ENCODE data around the gene OCEL1.
A peak's percentile ranks its signal among the peaks of the same experiment; 100 is the strongest.
"Not testable (repeated sequence)": the region's sequence is repeated elsewhere in the genome, so short reads cannot be mapped to it uniquely, and the experiment has no call there.

Gene OCEL1

DNA sequence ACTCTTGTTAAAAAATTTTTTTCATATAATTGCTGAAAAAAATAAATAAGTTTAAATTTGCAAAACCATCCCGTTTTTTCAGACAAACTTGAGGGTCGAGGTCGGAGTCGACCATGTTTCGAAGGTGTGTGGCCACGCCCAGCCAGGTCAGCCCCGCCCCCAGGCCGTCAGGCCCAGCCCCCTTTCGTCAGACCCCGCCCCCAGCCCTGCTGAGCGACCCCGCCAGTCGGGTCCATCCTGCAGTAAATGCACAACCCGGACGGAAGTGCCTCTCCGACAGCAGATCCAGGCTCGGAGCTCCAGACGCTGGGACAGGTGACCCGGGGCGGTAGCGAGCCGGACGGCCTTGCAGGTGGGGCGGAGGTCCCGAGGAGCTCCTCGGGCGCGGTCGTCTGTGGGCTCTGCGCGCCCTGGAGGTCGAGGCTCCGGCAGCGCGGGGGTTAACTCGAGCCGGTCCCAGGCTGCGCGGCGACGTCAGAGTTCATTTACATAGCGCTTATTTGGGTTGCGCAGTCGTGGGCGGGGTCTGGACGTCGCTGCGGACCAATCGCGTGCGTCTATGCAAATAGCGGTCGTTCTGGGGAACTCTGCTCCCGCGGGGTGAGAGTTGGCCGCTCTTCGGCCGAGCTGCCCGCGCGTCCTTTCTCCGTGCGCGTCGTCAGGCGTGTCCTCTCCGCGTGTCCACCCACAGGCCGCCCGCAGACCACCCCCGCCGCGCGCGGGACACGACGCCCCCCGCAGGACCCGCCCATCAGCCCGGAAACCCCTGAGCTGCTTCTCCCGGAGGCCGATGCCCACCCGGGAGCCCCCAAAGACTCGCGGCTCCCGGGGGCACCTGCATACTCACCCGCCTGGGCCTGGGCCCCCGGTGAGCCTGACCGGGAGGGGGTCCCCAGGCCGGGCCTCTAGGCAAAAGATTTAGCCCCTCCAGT lies at the start of gene OCEL1:
Gene OCEL1 (plus strand): TSS at position 225 of the 932 bp plus-strand sequence. CDS start 22 bp downstream, at position 247.
- H3K36me3 ChIP-seq (ENCODE audit: control insufficient read depth in 2 of 2, insufficient read depth in 2 of 2, low read length in 2 of 2) = peaks cover 4 to 9% of the 10 kb centered on the region in 2 donors
- H3K27me3 ChIP-seq (ENCODE audit: control insufficient read depth in 1 of 2, insufficient read depth in 2 of 2, low read length in 2 of 2) = no peaks in the 10 kb centered on the region
- peak within 1 kb of the TSS; percentile 86 to 87 for H3K4me3 ChIP-seq (ENCODE audit: low read length in 2 of 2)
- peak within 1 kb of the TSS; percentile 69 for H3K27ac ChIP-seq (ENCODE audit: low read length)
- no peaks in the 10 kb centered on the region for H3K9me3 ChIP-seq (ENCODE audit: control insufficient read depth in 2 of 2, low read length in 2 of 2)
- peaks cover 15% of the 10 kb centered on the region for H3K4me1 ChIP-seq (ENCODE audit: control insufficient read depth, insufficient read depth, low read length)
- H3K9ac ChIP-seq (ENCODE audit: low read length in 2 of 2) = peak within 1 kb of the TSS; percentile 60 to 75

DNA sequence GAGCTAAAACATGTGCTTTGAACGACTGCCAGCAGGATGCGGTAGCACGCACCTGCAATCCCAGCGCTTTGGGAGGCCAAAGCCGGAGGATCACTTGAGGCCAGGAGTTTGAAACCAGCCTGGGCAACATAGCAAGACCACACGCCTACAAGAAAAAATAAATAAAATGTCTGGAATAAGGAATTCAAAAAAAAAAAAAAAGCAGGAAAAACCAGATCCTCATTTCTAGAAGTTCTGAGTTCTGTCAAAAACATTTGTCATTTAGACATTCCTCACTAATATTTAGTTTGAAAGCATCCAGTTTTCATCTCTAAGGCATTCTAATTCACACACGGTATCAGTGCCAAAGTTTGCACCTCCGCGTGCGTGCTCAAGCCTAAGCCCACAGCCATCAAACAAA lies 47.7 kb upstream of the OCEL1 start:
- Histone ChIP-seq H3K9me3 (ENCODE audit: control insufficient read depth in 2 of 2, low read length in 2 of 2) (no peaks in the 10 kb centered on the region), H3K36me3 (ENCODE audit: control insufficient read depth in 2 of 2, insufficient read depth in 2 of 2, low read length in 2 of 2) (peaks cover 19 to 39% of the 10 kb centered on the region in 2 donors), H3K27ac (ENCODE audit: low read length) (no peak overlapping the region), H3K4me1 (ENCODE audit: control insufficient read depth, insufficient read depth, low read length) (no peaks in the 10 kb centered on the region), H3K27me3 (ENCODE audit: control insufficient read depth in 1 of 2, insufficient read depth in 2 of 2, low read length in 2 of 2) (no peaks in the 10 kb centered on the region), H3K4me3 (ENCODE audit: low read length in 2 of 2) (no peak overlapping the region), H3K9ac (ENCODE audit: low read length in 2 of 2) (no peak overlapping the region)

- Histone ChIP-seq H3K36me3 (ENCODE audit: control insufficient read depth in 2 of 2, insufficient read depth in 2 of 2, low read length in 2 of 2) (peaks cover 24 to 47% of the 10 kb centered on the region in 2 donors), H3K4me1 (ENCODE audit: control insufficient read depth, insufficient read depth, low read length) (no peaks in the 10 kb centered on the region), H3K9ac (ENCODE audit: low read length in 2 of 2) (no peak overlapping the region), H3K27ac (ENCODE audit: low read length) (no peak overlapping the region), H3K4me3 (ENCODE audit: low read length in 2 of 2) (no peak overlapping the region), H3K27me3 (ENCODE audit: control insufficient read depth in 1 of 2, insufficient read depth in 2 of 2, low read length in 2 of 2) (no peaks in the 10 kb centered on the region), H3K9me3 (ENCODE audit: control insufficient read depth in 2 of 2, low read length in 2 of 2) (no peaks in the 10 kb centered on the region)
These were observed 44.9 kb upstream of the OCEL1 start for GRCh38 chr19:17180997-17181702.

DNA sequence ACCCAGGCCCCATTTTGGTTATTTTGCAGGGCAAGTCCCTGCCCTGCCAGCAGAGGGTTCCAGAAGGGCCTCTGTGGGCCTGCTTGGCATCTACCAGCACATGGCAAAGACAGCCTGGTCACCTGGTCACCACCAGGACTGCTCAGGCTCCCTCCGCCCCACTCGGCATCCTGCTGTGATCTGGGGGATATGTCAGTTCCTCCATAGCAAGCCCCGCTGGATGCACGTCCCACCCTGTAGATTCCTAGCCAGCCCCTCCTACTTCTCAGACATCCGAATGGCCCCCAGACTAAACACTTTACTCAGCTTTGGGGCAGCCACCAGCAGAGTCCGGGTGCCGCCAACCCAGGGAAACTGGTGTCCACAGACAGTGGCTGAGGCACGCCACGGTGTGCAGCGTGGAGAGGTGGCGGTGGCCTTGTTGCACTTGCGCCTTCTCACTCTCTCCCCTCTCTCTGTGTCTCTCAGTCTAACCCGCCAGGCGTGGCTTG lies 42.7 kb upstream of the OCEL1 start:
- Histone ChIP-seq H3K9ac (ENCODE audit: low read length in 2 of 2) (no peak overlapping the region), H3K4me3 (ENCODE audit: low read length in 2 of 2) (no peak overlapping the region), H3K4me1 (ENCODE audit: control insufficient read depth, insufficient read depth, low read length) (no peaks in the 10 kb centered on the region), H3K36me3 (ENCODE audit: control insufficient read depth in 2 of 2, insufficient read depth in 2 of 2, low read length in 2 of 2) (peaks cover 26 to 43% of the 10 kb centered on the region in 2 donors), H3K27me3 (ENCODE audit: control insufficient read depth in 1 of 2, insufficient read depth in 2 of 2, low read length in 2 of 2) (no peaks in the 10 kb centered on the region), H3K9me3 (ENCODE audit: control insufficient read depth in 2 of 2, low read length in 2 of 2) (no peaks in the 10 kb centered on the region), H3K27ac (ENCODE audit: low read length) (no peak overlapping the region)

DNA sequence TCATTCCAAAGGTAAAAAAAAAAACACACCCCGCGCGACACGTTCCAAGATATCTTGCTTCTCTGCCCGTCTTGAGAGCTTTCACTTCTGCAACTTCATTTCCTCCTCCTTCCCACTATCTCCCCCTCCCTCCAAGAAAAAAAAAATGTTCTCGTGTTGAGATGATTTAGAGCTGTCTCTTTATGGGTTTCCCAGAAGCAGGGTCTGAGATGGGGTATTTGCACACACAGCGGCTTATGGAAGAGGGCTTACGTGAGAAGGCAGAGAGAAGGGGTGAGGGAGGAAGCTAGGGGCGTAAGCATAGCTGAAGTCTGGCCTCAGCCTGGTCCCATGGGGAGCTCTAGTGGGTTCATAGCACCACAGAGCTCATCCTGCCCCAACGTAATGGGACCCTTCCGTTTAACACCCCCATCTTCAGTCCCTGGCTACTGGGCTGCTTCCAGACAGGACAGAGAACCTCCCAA lies 42.1 kb upstream of the OCEL1 start:
- Histone ChIP-seq H3K36me3 (ENCODE audit: control insufficient read depth in 2 of 2, insufficient read depth in 2 of 2, low read length in 2 of 2) (peaks cover 26 to 42% of the 10 kb centered on the region in 2 donors), H3K9me3 (ENCODE audit: control insufficient read depth in 2 of 2, low read length in 2 of 2) (no peaks in the 10 kb centered on the region), H3K4me3 (ENCODE audit: low read length in 2 of 2) (no peak overlapping the region), H3K9ac (ENCODE audit: low read length in 2 of 2) (no peak overlapping the region), H3K4me1 (ENCODE audit: control insufficient read depth, insufficient read depth, low read length) (no peaks in the 10 kb centered on the region), H3K27me3 (ENCODE audit: control insufficient read depth in 1 of 2, insufficient read depth in 2 of 2, low read length in 2 of 2) (no peaks in the 10 kb centered on the region), H3K27ac (ENCODE audit: low read length) (no peak overlapping the region)

- Histone ChIP-seq H3K27ac (ENCODE audit: low read length) (no peak overlapping the region), H3K9ac (ENCODE audit: low read length in 2 of 2) (no peak overlapping the region), H3K36me3 (ENCODE audit: control insufficient read depth in 2 of 2, insufficient read depth in 2 of 2, low read length in 2 of 2) (peaks cover 26 to 45% of the 10 kb centered on the region in 2 donors), H3K9me3 (ENCODE audit: control insufficient read depth in 2 of 2, low read length in 2 of 2) (no peaks in the 10 kb centered on the region), H3K4me3 (ENCODE audit: low read length in 2 of 2) (no peak overlapping the region), H3K4me1 (ENCODE audit: control insufficient read depth, insufficient read depth, low read length) (no peaks in the 10 kb centered on the region), H3K27me3 (ENCODE audit: control insufficient read depth in 1 of 2, insufficient read depth in 2 of 2, low read length in 2 of 2) (no peaks in the 10 kb centered on the region)
These were observed 41.6 kb upstream of the OCEL1 start for GRCh38 chr19:17184371-17184841.

DNA sequence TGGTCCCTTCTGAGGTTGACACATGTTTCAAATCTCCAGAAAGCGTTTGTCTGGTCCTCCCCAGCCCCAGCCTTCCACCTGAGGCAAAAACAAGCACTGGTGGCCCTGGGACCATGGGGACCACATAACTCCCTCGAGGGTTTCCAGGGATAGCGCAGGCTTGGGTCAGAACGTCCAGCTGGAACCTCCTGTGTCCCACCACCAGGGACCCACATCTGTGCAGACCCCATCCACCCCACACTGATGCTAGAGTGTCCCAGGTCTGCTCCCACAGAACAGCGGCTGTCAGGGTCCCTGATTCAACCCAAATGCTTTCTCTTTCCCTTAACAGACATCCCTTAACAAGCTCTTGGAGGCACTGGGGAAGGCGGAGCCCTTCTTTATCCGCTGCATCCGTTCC lies 40.4 kb upstream of the OCEL1 start:
- no peaks in the 10 kb centered on the region for H3K4me1 ChIP-seq (ENCODE audit: control insufficient read depth, insufficient read depth, low read length)
- peaks cover 26 to 44% of the 10 kb centered on the region in 2 donors for H3K36me3 ChIP-seq (ENCODE audit: control insufficient read depth in 2 of 2, insufficient read depth in 2 of 2, low read length in 2 of 2)
- no peak overlapping the region for H3K4me3 ChIP-seq (ENCODE audit: low read length in 2 of 2)

GRCh38 chr19:17191736-17192135 lies 34.3 kb upstream of the OCEL1 start:
- not testable (repeated sequence) for H3K27me3 ChIP-seq (ENCODE audit: control insufficient read depth in 1 of 2, insufficient read depth in 2 of 2, low read length in 2 of 2); H3K9ac ChIP-seq (ENCODE audit: low read length in 2 of 2); H3K27ac ChIP-seq (ENCODE audit: low read length); H3K4me1 ChIP-seq (ENCODE audit: control insufficient read depth, insufficient read depth, low read length); H3K4me3 ChIP-seq (ENCODE audit: low read length in 2 of 2); H3K9me3 ChIP-seq (ENCODE audit: control insufficient read depth in 2 of 2, low read length in 2 of 2)
- H3K36me3 ChIP-seq (ENCODE audit: control insufficient read depth in 2 of 2, insufficient read depth in 2 of 2, low read length in 2 of 2) = peaks cover 45 to 51% of the 10 kb centered on the region in 2 donors

More for the DNA sequence above, 40.4 kb upstream of the OCEL1 start:
- no peak overlapping the region for H3K9ac ChIP-seq (ENCODE audit: low read length in 2 of 2)
- no peaks in the 10 kb centered on the region for H3K9me3 ChIP-seq (ENCODE audit: control insufficient read depth in 2 of 2, low read length in 2 of 2)
- H3K27me3 ChIP-seq (ENCODE audit: control insufficient read depth in 1 of 2, insufficient read depth in 2 of 2, low read length in 2 of 2) = no peaks in the 10 kb centered on the region
- H3K27ac ChIP-seq (ENCODE audit: low read length) = no peak overlapping the region

- no peak overlapping the region for H3K9ac ChIP-seq (ENCODE audit: low read length in 2 of 2)
- no peaks in the 10 kb centered on the region for H3K4me1 ChIP-seq (ENCODE audit: control insufficient read depth, insufficient read depth, low read length)
- H3K9me3 ChIP-seq (ENCODE audit: control insufficient read depth in 2 of 2, low read length in 2 of 2) = no peaks in the 10 kb centered on the region
- H3K27me3 ChIP-seq (ENCODE audit: control insufficient read depth in 1 of 2, insufficient read depth in 2 of 2, low read length in 2 of 2) = no peaks in the 10 kb centered on the region
- H3K4me3 ChIP-seq (ENCODE audit: low read length in 2 of 2) = no peak overlapping the region
- H3K27ac ChIP-seq (ENCODE audit: low read length) = no peak overlapping the region
- peaks cover 39 to 52% of the 10 kb centered on the region in 2 donors for H3K36me3 ChIP-seq (ENCODE audit: control insufficient read depth in 2 of 2, insufficient read depth in 2 of 2, low read length in 2 of 2)
These were observed 33.3 kb upstream of the OCEL1 start for GRCh38 chr19:17192751-17193150.

DNA sequence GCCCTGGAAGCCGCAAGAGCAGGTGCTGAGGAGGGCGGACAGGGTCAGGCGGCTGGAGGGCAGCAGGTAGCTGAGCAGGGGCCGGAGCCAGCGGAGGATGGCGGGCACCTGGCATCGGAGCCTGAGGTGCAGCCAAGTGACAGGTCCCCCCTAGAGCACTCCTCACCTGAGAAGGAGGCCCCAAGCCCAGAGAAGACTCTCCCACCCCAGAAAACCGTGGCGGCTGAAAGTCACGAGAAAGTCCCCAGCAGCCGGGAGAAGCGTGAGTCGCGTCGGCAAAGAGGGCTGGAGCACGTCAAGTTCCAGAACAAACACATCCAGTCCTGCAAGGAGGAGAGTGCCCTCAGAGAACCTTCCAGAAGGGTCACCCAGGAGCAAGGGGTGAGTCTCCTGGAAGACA lies 31.4 kb upstream of the OCEL1 start:
- peaks cover 45 to 52% of the 10 kb centered on the region in 2 donors for H3K36me3 ChIP-seq (ENCODE audit: control insufficient read depth in 2 of 2, insufficient read depth in 2 of 2, low read length in 2 of 2)

More for the DNA sequence above, 31.4 kb upstream of the OCEL1 start:
- no peaks in the 10 kb centered on the region for H3K4me1 ChIP-seq (ENCODE audit: control insufficient read depth, insufficient read depth, low read length)
- no peak overlapping the region for H3K4me3 ChIP-seq (ENCODE audit: low read length in 2 of 2)
- H3K27ac ChIP-seq (ENCODE audit: low read length) = no peak overlapping the region
- no peak overlapping the region for H3K9ac ChIP-seq (ENCODE audit: low read length in 2 of 2)
- H3K9me3 ChIP-seq (ENCODE audit: control insufficient read depth in 2 of 2, low read length in 2 of 2) = no peaks in the 10 kb centered on the region
- H3K27me3 ChIP-seq (ENCODE audit: control insufficient read depth in 1 of 2, insufficient read depth in 2 of 2, low read length in 2 of 2) = no peaks in the 10 kb centered on the region
